Measurements from ENCODE around the gene G6PC3.

Gene G6PC3

GRCh38 chr17:44124118-44124438, 53.5 kb downstream of the G6PC3 start:
- no peak for DNase-seq (ENCODE audit: low read depth)

Measured in activated T-cell treated with anti-CD3 and anti-CD28 coated beads for 48 hours (primary cell).